Ammon's horn (tissue), 1 donor: ENCODE results near the gene GAS6.
A peak's percentile ranks its signal among the peaks of the same experiment; 100 is the strongest.

ENCODE experiments used
- DNase-seq: peaks from one replicate; pipeline ENCODE4 v3.0.0-alpha.2; 2016; ENCODE audit warnings: low spot score

GAS6 gene

DNA sequence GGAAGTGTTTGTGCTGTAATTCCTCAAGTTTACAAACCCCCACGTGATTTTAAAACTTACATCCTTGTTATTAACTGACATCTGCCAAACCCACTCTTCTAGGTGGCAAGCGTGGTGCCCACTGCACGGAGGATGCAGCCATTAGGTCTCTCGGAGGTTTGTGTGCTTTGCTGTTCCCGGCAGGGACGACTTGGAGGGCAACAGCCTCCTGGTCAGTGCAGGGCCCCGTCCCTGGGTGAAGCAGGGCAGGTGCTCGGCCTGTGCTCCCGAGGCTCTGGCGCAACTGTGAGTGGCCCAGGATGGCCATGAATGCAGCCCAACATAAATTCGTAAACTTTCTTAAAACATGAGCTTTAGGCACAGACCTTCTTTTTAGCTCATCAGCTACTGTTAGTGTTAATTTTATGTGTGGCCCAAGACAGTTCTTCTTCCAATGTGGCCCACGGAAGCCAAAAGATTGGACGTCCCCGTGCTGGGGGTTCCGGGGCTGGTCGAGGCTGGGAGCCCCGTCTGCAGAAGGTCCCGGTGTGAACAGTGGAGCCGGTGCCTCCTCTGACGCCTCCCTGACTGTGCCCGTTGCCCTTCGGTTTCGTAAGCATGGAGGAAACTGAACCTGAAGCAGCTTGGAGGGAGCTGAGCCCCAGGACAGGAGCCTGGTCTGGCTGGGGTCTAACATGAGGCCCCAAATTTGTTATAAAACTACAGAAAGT, 11.9 kb downstream of the GAS6 start:
- no peak for DNase-seq

DNA sequence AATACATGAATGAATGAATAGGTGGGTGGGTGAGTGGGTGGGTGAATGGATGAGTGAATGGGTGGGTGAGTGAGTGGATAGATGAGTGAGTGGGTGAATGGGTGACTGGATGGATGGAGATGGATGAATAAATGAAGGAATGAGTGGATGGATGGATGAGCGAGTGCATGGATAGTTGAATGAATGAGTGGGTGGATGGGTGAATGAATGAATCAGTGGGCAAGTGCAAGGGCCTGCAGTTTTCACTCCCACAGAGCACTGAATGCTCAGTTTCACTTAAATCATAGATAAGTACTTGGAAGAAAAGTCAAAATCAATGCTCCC, 12.4 kb downstream of the GAS6 start:
- no peak for DNase-seq

DNA sequence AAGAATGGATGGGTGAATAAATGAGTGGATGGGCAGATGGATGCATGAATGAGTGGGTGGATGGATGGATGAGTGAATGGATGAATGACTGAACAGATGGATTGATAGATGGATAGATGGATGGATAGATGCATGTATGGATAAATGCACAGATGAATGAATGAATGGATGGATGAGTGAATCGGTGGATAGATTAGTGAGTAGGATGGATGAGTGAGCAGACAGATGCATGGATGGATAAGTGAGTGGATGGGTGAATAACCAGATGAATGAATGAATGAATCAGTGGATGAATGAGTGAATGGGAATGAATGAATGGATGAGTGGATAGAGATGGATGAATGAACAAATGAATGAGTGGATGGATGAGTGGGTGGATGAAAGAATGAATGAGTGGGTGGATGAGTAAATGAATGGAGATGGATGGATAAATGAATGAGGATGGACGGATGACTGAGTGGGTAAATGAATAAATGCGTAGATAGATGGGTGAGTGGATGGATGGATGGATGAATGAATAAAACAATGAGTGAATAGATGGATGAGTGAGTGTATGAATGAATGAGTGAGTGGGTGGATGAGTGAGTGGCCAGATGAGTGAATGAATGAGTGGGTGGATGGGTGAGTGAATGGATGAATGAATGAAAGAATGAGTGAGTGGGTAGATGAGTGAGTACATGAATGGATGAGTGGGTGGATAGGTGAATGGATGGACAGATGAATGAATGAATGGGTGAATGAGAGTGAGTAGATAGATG, 13.0 kb downstream of the GAS6 start:
- DNase-seq: no peak

DNA sequence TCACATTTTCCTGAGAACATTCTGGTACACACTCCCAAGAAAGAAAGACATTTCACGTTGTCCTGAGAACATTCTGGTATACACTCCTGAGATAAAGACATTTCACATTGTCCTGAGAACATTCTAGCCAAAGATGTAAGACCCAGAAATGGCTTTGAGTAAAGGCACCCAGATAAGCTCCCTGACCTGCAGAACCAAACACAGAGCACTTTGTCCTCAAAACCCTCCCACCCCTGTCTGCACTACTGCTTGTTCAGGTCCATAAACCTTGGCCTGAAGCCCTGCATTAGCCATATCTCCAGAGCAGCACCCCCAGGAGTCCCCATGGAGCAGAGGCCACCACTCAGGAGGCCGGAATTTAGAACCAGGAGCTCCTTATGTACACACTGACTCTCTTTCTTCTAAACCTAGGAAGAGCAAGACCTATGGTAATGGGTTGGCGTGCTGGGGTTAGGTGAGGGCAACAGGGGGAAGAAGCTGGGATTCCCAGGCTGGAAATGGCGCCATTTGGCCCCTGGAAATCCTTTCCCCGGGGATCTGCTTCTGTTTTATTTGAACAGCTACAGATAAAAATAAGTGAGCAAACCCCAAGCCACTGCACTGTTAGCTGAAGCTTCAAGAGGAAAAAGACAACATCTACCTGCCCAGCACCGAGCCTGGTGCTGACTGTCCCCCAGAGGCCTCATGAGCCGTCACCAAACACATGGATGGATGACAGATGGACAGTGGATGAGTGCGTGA, 13.7 kb downstream of the GAS6 start:
- no peak for DNase-seq

DNA sequence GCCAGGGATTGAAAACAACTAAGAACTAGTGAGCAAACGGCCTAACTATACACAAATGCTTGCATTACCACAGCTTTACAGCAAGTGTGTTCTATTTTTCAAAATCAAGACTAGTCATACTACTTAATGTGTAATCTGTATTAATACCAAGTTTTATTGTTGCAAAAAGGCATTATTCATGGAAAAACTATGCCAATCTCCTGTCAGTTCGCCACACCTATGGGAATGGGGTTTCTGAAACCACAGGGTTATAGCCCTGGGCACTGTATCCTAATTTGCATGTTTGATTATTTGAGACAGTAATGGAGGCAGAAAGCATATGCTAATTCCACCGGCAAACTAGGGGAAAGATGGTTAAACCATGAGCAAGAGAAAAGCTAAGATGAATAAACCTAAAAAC, 14.3 kb downstream of the GAS6 start:
- DNase-seq: no peak

DNA sequence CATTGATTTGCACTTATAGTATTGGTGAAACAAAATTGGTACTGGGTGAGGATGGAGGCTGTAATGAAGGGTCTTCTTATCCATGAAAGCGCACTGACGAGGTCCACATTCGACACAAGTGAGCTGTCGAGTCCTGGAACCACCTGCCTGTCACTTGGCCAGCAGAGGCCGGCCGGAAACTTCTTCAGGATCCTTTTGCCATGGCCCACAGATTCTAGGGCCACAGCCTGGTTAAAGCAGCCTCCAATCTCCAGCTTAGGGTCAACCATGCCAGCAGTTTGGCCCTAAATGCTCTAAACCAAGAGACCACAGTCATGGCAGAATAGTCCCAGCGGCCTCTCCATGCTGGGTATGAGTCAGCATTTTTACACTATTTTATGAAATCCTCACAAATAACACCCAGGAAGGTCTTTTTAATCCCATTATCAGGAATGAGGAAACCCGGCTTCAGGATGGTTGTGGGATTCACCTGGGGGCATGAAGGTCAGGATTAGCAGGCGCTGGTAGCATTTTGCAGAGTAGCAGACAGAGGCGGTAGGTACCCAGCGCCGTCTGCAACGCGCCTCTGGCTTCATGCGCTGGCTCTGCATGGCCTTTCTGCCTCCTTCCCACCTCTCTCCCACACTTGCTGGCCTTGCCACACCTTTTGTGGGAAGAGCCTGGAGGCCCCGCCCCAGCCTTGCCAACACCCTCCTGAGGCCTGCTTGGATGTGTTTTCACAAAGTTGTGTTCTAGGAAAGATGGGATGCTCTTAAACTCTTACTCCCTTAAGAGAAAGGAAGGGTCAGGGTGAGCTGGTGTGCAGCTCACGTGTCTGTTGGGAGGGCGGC, 15.2 kb downstream of the GAS6 start:
- no peak for DNase-seq

DNA sequence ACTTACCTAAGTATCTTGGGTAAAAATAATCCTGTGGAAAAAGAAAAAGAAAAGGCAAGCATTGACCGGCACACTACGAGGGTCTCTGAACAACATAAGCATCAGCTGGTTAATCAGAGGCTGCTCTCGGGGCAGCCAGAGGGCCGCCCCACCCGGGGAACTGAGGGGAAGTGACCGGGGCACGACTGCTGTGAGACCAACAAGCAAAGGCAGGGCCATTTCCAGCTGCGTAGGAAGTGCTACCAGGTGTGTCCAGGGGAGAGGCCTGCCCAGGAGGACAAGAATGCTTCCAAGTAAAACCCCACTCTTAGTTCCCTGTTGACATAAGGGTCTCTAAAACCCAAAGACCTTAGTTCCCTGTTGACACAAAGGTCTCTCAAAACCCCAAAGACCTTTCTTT, 15.9 kb downstream of the GAS6 start:
- no peak for DNase-seq

DNA sequence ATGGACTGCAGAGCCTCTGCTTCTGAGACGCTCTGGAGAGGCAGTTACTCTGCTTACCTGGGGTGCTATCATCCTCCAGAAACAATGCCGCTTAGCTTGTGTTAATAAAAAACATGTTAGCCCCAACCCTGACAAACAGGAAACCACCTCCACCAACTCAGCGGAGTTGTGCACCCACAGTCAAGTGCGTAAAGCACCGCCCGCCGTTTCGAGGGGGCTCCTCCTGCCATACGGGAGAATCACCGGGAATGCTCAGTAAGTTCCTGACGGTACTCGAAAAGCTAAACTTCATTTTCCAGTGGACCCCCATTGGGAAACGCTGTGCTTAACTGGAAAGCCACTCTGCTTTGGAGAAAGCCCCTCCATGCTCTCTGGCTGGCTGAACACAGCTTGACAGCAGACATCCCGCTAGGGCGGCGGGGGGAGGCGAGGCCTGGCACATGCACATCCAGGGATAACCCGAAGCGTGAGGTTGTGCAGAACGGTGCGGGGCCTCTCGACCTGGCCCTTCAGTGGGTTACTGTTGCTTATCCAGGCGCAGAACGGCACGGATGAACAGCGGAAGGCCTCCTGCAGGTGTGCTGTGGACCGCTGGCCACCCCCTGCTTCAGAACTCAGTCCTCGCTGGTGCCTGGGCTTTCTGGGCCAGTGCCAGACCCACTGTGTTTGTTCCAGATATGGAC, 17.1 kb downstream of the GAS6 start:
- no peak for DNase-seq

DNA sequence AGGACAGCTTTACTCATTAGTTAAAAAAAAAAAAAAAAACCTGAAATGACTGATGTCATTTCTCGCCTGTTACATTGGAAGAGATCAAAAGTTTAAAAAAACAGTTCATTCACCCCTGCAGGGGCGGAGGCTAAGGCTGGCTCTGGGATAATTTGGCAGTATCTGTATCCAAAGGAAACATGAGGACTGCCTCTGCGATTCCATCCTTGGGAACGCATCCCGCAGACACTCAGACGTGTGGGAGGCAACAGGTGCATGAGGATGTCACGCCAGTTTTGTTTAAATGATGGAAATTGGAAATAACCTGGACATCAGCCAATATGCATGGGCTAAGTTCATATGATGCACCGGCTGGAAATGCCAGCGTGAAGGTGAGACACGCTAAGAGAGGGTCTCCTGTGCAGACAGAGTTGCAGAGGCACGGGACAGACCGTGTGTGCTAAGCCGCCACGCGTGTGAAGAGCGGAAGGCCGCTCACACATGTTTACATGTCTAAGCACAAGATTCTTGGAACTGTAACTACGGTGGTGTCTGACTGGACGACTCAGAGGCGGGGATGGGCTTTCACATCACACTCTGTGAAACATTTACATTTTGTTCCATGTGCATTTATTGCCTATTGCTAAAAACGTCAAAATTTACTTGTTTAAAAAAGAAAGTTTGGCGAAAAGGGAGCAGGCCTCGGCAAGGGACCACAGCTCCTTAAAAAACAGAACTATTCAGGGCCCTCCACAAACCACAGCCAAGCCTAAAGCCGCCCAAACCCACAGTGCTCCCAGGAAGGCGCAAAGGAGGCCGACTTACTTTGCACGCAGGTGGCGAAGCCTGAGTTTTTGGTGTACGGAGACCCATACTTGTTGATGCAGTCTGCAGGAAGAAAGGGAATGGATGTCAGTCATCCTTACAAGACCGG, 17.9 kb downstream of the GAS6 start:
- DNase-seq: no peak

DNA sequence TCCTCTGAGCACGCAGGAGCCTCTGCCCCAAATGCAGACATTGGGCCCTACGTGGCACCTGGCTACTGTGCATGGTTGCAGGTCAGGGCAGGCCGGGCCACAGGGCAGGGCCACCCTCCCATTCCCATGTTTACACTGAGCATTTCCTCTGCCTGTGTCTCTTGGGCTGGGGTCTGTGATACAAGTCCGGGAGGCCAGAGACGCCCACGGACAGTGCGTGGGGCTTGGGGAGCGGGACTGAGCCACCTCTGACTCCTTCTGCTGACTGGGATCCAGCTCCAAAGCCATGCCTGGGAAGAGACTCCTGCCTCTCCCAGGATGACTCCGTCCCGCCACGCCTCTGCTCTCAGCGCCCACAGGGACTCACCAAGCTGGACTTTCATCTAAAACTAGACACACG, 18.8 kb downstream of the GAS6 start:
- DNase-seq: no peak

DNA sequence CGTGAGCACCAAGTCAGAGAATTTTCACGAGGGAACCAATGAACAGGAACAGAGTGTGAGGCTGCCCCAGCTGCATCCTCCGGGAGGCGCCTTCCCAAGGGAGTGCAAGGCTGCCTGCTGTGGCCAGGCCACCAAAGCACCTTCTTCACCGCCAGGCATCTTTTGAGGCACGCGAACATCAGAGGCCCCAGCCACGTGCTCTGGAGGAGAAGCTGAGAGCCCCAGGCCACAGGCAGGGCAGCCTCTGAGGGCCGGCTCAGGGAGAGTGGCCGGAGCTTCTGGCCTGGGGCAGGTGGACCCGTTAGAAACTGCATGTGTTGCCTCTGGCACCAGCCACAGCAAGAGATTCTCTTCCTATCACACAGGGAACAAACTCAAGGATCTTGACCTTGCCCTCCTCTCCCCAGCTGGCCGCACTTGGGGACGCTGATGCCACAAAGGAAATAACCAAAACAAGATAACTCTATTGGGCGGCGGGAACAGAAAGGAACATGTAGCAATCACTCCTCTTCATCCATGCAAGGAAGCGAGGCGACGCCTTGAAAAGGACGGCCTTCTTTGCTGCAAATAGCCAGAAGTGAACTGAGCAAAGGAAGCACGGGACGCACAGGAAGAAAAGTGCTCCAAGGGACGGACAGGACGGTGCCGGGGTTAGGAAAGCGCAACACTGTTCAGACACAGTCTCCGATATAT, 19.9 kb downstream of the GAS6 start:
- DNase-seq: no peak

DNA sequence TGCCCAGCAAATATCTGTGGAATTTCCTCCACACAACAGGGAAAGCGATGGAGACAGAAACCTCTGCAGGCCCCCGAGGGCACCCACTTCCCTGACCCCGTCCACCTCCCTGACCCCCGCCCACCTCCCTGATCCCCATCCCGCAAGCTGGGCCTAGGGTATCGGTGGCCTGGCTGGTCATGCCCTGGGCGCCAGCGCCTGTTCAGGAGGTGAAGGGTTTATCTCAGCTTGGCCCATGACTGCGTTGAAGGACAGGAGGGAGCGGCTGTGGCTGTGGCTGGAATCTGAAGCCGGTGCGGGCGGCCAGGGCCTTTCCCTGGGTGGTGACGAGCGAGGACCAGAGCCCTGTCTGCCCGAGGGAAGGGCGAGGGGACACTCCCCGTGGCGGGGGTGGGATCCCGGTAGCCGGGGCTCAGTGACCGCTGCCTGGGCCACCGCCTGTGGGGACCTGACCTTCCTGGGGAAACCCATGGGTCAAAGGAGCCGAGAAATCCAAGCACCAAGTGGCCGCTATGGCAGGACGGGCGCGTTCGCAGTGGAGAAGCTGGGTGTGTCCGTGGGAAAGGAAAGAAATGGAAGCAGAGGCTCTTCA, 20.7 kb downstream of the GAS6 start:
- no peak for DNase-seq

DNA sequence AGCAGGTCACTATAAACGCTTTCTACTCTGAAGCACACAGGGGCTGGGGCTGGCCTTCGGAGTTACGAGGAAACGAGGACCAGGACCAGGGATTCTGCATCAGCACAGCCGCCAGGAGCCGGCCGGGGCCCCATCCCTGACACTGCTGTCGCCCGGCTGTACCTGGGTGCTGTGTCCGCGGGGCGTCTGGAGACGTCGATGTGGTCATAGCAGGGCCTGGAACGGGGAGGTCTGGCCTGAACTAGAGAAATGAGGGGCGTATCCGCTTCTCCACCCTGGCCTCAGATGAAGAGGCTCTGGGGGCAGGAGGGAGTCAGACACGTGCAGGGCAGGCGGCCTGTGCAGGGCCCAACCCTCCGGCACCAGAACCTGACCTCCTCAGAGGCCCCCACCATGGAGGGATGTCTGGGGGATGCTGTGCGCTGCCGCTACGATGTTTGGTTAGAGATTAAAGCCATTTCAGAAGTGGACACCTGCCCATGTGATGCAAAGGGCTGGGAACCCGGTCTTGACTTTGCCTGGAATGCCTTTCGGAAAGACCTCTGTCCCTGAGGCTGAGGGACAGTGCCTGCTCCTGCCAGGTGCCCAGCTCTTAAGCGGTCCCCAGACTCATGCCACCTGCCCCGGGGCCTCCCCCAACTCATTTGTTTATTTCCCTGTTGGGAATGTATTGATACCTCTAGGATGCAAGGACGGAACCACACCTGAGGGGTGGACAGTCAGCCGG, 21.4 kb downstream of the GAS6 start:
- DNase-seq: no peak

DNA sequence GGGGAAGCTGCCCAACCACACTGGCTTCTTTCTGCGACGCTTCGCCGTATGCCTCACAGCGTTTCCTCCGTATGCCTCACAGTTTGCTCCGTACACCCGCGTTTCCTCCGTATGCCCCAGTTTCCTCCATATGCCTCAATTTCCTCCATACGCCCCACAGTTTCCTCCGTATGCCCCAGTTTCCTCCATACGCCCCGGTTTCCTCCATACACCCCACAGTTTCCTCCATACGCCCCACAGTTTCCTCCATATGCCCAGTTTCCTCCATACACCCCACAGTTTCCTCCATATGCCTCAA, 22.6 kb downstream of the GAS6 start:
- no peak for DNase-seq

DNA sequence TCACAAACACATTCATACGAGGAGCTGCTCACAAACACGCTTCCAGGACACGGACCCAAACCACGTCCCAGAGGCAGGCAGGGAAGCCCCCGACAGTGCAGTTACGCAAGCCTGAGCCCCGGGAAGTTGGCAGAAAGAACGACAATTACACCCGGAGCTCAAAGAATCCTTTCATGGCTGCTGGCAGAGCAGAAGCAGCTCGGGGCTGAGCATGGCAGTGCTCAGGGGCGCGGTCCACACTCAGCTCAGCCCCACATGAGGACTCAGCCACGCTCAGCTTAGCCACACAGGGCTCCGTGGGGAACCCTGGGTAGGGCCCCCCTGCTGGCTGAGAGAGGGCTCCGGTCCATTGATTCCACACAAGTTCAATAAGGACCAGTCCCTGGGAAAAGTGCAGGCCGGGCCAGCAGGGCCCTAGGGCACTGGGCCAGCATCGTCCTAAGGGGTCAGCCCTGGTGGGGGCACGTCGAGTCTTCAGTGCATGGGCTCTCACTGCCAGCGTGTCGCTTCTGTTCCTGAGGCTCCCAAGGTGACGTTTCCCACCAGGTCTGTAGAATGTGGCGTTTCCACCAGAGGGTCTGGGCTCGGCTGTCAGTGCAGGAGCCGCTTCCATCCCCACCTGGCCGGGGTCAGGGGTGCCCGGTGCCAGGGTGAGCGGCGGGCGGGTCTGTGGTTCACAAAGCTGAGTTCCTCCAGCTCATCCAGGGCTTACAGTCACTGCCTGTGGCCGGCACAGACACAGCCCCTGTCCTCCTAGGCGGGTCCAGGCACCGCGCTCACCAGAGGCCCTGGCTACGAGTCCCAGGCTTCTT, 23.1 kb downstream of the GAS6 start:
- peak; percentile 82 for DNase-seq

DNA sequence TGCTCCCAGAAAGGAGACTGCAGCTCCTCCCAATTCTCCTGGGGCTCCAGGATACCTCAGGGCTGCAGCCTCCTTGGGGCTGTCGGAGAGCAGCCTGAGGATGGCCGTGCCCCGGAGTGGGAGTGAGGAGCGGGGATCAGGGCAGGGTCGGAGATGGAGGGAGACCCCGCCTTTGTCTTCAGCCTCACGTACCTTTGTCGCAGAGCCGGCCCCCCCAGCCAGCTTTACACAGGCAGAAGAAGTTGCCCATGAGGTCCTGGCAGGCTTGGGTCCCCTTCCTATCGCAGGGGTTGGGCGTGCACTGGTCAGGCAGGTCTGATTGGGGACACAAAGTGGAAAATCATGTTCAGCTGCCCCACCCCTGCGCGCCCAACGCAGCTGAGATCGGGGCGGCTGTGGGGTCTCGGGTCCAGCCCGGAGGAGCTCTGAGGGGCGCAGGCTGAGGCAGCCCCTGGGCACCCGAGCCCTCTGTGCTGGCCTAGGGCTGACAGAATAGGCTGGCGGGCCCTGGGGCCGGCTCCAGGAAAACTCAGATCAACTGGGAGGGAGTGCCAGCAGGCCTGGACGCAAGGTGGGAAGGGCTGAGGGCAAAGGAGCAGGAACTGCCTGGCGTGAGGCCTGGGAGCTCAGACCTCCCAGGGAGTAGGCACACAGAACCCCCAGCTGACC, 24.2 kb downstream of the GAS6 start:
- no peak for DNase-seq

DNA sequence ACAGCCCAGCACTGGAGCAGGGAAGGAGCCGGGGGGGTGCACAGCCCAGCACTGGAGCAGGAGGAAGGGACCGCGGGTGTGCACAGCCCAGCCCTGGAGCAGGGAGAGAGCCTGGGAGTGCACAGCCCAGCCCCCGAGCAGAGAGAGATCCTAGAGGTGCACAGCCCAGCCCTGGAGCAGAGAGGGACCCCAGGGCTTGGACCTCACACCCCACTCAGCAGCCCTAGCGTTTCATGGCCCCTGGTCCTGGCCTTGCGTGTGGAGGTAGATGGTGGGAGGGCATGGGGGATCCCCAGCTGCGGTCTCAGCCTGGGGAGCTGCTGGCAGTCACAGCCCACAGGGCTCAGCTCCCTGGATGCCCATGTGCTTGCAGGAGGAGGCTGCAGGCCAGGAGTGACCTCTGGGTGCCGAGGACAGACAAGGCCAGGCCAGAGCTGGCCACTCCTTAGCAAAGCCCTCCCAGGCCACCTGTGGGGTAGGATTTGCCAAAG, 25.1 kb downstream of the GAS6 start:
- DNase-seq: no peak
